ENCODE results near the gene BSDC1. TPM values are rescaled to one million over a fixed set of nuclear protein-coding genes. Genes with fewer than 3 reads are reported as not detected.
A peak's percentile ranks its signal among the peaks of the same experiment; 100 is the strongest.

The BSDC1 gene
- total RNA-seq, 1 experiment from 2014 or later: 47.0 TPM

DNA sequence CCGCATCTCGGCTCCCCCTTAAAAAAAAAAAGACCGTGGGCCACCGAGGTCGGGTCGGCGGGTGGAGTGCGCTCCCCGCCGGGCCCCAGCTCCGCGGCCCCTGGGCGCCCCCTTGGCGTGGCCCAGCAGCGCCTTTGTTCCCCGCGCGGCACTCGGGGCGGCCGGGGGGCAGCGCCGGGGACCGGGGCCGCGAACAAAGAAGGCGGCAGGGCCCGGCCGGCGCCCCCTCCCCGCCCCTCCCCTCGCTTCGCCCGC, 58.8 kb downstream of the BSDC1 start:
- peaks cover 22 to 62% of the 10 kb centered on the region in 2 experiments for H3K4me1 ChIP-seq (ENCODE audit: control insufficient read depth in 1 of 2, insufficient read depth in 2 of 2, low read length in 2 of 2)
- ATAC-seq (peak; percentile 27), DNase-seq (ENCODE audit: low read depth, low spot score) (no peak)
- ChIA-PET POLR2A (interaction anchor here (0.9 to 2.1 kb wide), 9 partner anchors 10 to 156 kb away, joined by 3 to 22 read pairs (median 5); partner anchors contain the start of genes HDAC1 and TXLNA), CTCF (interaction anchor here (0.9 to 2.0 kb wide), 2 partner anchors 16 to 114 kb away, joined by 3 to 8 read pairs; no protein-coding TSS in a partner anchor), RAD21 (ENCODE audit: low non-redundant PET in 1 of 2, low total read pairs in 2 of 2, uncharacterized antibody in 2 of 2, unreplicated experiment in 2 of 2) (interaction anchor here in 1 of 2 experiments (1.3 kb wide), 1 partner anchor 93 kb away, joined by 4 read pairs; no protein-coding TSS in a partner anchor)
- H3K9me3 ChIP-seq (ENCODE audit: control insufficient read depth in 1 of 2, insufficient read depth in 1 of 2, low read depth in 1 of 2, low read length in 2 of 2): no peaks in the 10 kb centered on the region
- peak overlapping the region; percentile 78 for H3K9ac ChIP-seq (ENCODE audit: low read length)
- TF ChIP-seq, protein P1, sequence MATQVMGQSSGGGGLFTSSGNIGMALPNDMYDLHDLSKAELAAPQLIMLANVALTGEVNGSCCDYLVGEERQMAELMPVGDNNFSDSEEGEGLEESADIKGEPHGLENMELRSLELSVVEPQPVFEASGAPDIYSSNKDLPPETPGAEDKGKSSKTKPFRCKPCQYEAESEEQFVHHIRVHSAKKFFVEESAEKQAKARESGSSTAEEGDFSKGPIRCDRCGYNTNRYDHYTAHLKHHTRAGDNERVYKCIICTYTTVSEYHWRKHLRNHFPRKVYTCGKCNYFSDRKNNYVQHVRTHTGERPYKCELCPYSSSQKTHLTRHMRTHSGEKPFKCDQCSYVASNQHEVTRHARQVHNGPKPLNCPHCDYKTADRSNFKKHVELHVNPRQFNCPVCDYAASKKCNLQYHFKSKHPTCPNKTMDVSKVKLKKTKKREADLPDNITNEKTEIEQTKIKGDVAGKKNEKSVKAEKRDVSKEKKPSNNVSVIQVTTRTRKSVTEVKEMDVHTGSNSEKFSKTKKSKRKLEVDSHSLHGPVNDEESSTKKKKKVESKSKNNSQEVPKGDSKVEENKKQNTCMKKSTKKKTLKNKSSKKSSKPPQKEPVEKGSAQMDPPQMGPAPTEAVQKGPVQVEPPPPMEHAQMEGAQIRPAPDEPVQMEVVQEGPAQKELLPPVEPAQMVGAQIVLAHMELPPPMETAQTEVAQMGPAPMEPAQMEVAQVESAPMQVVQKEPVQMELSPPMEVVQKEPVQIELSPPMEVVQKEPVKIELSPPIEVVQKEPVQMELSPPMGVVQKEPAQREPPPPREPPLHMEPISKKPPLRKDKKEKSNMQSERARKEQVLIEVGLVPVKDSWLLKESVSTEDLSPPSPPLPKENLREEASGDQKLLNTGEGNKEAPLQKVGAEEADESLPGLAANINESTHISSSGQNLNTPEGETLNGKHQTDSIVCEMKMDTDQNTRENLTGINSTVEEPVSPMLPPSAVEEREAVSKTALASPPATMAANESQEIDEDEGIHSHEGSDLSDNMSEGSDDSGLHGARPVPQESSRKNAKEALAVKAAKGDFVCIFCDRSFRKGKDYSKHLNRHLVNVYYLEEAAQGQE (IDR thresholded peaks at IDR 0.05; ENCODE audit: low read depth): no peak
- no peak for TF ChIP-seq TCF7L2 (IDR thresholded peaks at IDR 0.05; ENCODE audit: borderline replicate concordance, extremely low read depth, insufficient read depth, insufficient read length)
- TF ChIP-seq, protein P2, sequence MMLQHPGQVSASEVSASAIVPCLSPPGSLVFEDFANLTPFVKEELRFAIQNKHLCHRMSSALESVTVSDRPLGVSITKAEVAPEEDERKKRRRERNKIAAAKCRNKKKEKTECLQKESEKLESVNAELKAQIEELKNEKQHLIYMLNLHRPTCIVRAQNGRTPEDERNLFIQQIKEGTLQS (IDR thresholded peaks at IDR 0.05): no peak
- TF ChIP-seq EZH2phosphoT487 (IDR thresholded peaks at IDR 0.05; ENCODE audit: borderline replicate concordance): no peak
- intact Hi-C loops (cut with micrococcal nuclease): no loop called here
- no peaks in the 10 kb centered on the region for H4K20me1 ChIP-seq (ENCODE audit: insufficient read depth)
- peaks cover 6 to 28% of the 10 kb centered on the region in 2 experiments; a peak in 3 of 4 replicates for H3K36me3 ChIP-seq (ENCODE audit: control insufficient read depth in 1 of 2, insufficient read depth in 2 of 2, low read length in 2 of 2)
- H2AFZ ChIP-seq (ENCODE audit: low read depth, low read length, poor library complexity, severe bottlenecking): no peak overlapping the region
- no peaks in the 10 kb centered on the region for H3K9me2 ChIP-seq (ENCODE audit: insufficient read depth)
- H3K4me3 ChIP-seq (replicated peaks in 1 of 2; ENCODE audit: low read depth in 1 of 2, low read length in 2 of 2): peak overlapping the region; percentile 61 to 77
- H3K27ac ChIP-seq (ENCODE audit: low read depth, low read length): peak overlapping the region; percentile 70
- H3K79me2 ChIP-seq (ENCODE audit: insufficient read depth, low read length): peaks cover 24% of the 10 kb centered on the region
- peak overlapping the region; percentile 93 for H3K4me2 ChIP-seq (ENCODE audit: low read length)
- BruUV-seq (replicated peaks): no TSS peak
- no peaks in the 10 kb centered on the region for H3K27me3 ChIP-seq (ENCODE audit: insufficient read depth, low read length)

Measured in HCT116 (cell line).